ENCODE results near the gene ANK2.

DNA sequence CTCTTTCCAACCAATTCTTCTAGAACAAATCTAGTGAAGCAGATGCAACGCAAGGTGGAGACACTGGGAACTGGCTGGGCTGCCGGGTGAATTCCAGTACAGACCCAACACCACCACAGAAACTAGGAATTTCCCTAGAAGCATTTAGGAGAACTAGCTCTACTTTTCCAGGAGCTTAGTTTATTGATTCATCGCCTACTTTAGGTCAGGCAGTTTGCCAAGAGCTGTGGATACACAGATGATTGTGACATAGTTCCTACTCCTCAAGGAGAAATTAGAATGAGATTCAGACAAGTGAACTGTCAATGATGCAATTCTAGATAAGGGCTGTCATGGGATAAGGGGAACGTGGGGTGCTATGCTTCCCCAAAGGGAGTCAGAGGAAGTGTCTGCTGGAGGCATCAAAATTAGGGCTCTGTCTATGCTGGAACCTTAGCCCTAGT, 362.1 kb downstream of the ANK2 start:
- TF ChIP-seq, protein P1, sequence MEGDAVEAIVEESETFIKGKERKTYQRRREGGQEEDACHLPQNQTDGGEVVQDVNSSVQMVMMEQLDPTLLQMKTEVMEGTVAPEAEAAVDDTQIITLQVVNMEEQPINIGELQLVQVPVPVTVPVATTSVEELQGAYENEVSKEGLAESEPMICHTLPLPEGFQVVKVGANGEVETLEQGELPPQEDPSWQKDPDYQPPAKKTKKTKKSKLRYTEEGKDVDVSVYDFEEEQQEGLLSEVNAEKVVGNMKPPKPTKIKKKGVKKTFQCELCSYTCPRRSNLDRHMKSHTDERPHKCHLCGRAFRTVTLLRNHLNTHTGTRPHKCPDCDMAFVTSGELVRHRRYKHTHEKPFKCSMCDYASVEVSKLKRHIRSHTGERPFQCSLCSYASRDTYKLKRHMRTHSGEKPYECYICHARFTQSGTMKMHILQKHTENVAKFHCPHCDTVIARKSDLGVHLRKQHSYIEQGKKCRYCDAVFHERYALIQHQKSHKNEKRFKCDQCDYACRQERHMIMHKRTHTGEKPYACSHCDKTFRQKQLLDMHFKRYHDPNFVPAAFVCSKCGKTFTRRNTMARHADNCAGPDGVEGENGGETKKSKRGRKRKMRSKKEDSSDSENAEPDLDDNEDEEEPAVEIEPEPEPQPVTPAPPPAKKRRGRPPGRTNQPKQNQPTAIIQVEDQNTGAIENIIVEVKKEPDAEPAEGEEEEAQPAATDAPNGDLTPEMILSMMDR (IDR thresholded peaks at IDR 0.05; ENCODE audit: borderline replicate concordance, extremely low read depth, low read length, poor library complexity, severe bottlenecking) = no peak
- no peak for TF ChIP-seq EZH2 (IDR thresholded peaks at IDR 0.05; ENCODE audit: borderline replicate concordance, low read depth, low read length, severe bottlenecking)
